Heart left ventricle (tissue), 16 donors: ENCODE results near the gene DDX39B. TPM values are rescaled to one million over a fixed set of nuclear protein-coding genes. Genes with fewer than 3 reads are reported as not detected.
A peak's percentile ranks its signal among the peaks of the same experiment; 100 is the strongest.

Experiments used
- ATAC-seq, 4 donors: fragments of 200-7000 bp; cut with Tn5 transposase; one replicate each; pipeline ENCODE4 v1.9.1; 2020 to 2022; ENCODE audit warnings: moderate library complexity in 4 of 4, mild to moderate bottlenecking in 3 of 4, moderate number of reproducible peaks in 1 of 4
- DNase-seq, 5 donors: peaks; one replicate each; pipeline ENCODE4 v3.0.0-alpha.2; 2020
- H3K27ac ChIP-seq, 12 donors: fragments of 200-600 bp; sonication (generic) in 4 of 12; one replicate each; pipeline versions ENCODE4 v1.5.0 to v1.8.0; 2016 to 2022; ENCODE audit warnings: mild to moderate bottlenecking in 2 of 12
- H3K27me3 ChIP-seq, 9 donors: fragments of 200-600 bp; sonication (generic) in 2 of 9; one replicate each; pipeline versions ENCODE4 v1.5.1 to v1.8.0; 2016 to 2022; ENCODE audit warnings: mild to moderate bottlenecking in 3 of 9
- H3K36me3 ChIP-seq, 9 donors: fragments of 200-600 bp; sonication (generic) in 2 of 9; one replicate each; pipeline versions ENCODE4 v1.5.0 to v1.8.0; 2018 to 2022; ENCODE audit warnings: mild to moderate bottlenecking in 2 of 9
- H3K4me1 ChIP-seq, 12 donors: fragments of 200-600 bp; sonication (generic) in 4 of 12; one replicate each; pipeline versions ENCODE4 v1.5.0 to v1.8.0; 2016 to 2022; ENCODE audit warnings: mild to moderate bottlenecking in 3 of 12
- H3K4me3 ChIP-seq, 12 donors: fragments of 200-600 bp; sonication (generic) in 4 of 12; one replicate each; pipeline versions ENCODE4 v1.5.0 to v1.8.0; 2017 to 2022; ENCODE audit warnings: mild to moderate bottlenecking in 9 of 12, moderate library complexity in 4 of 12
- H3K9me3 ChIP-seq, 12 donors: fragments of 200-600 bp; sonication (generic) in 4 of 12; one replicate each; pipeline versions ENCODE4 v1.5.0 to v1.8.0; 2016 to 2022; ENCODE audit warnings: mild to moderate bottlenecking in 1 of 12
- CTCF ChIP-seq, 12 donors: fragments of 200-600 bp; sonication (generic) in 4 of 12; IDR thresholded peaks; one replicate each; pipeline versions ENCODE4 v1.5.0 to v1.8.0; 2018 to 2022; ENCODE audit warnings: antibody characterized with exemption in 12 of 12, mild to moderate bottlenecking in 5 of 12
- POLR2A ChIP-seq, 2 donors: fragments of 450-650 bp; IDR thresholded peaks; one replicate each; pipeline ENCODE4 v1.6.1; 2017; ENCODE audit warnings: antibody characterized with exemption in 2 of 2, mild to moderate bottlenecking in 2 of 2, moderate library complexity in 2 of 2
- WGBS, 4 donors: extraction: QIAGEN DNeasy Blood & Tissue Kit in 2 of 4; methylation state at CpG; one replicate each; pipeline versions ENCODE4 v1.1.5 to v1.1.7; 2013 to 2018; 5-methylcytosine and 5-hydroxymethylcytosine counted together
- intact Hi-C, 10 donors: fragments of 100-400 bp; cut with DNase I; formaldehyde crosslinking; loops; one replicate each; pipeline versions ENCODE4 v1.11.1 to v1.14.2; 2022
- polyA plus RNA-seq, 2 donors: library from polyadenylated mRNA; stranded (reverse); fragments of 200-250 nt; gene quantifications; one replicate each; pipeline ENCODE4 v1.2.3, GENCODE V29; 2013
- total RNA-seq, 9 donors: library from RNA; depleted of rRNA in 2 of 9; stranded (reverse); fragments of >200 nt in 2 of 9; fragmentation: NEBNext Ultra II Directional in 3 of 9; extraction: Animal tissue kit (Norgen Biotek cat#: 25700) in 3 of 9; gene quantifications; one replicate each; pipeline versions ENCODE4 v1.1.0 to v1.2.4, GENCODE V29; 2016 to 2023
- donor health status: ischemic (EF 13 %, LVEDD 7.1; RV severe dilation, severe dysfunction).
- donor health status: healthy with polysubstance abuse.
- donor health status: DM: no; HTN: yes; CAD: no.
- donor health status: DM: no; HTN: no; CAD: no.
- donor health status: ischemic (EF 25% LVEDD 6.9; RV normal size, moderate dysfunction).
- donor health status: ischemic (EF 25% LVEDD 5.7; RV mildly dilated, moderate dysfunction).
- donor health status: healthy.
- donor health status: DM: yes; HTN: yes; CAD: no.
- donor health status: ischemic (EF 35%, LVEDD 5.7; RV mildly dilated, moderate dysfunction).
- donor health status: nonischemic (EF 11% LVEDD 7.7; RV severe dilation, severe dysfunction).
- donor health status: DM: yes; HTN: yes; CAD: no.
- donor health status: PGD.
- donor health status: ischemic (EF 29% LVEDD 5.4; RV normal size, mild dysfunction).
- donor health status: nonischemic (EF 23%, LVEDD 6.1; RV moderate dilation, normal function).

DDX39B gene
- total and polyA plus RNA-seq, 11 donors: 122 to 209 (median 164) TPM

- intact Hi-C loops: no loop called here
- TF ChIP-seq CTCF (IDR thresholded peaks at IDR 0.05): no peak
- TF ChIP-seq POLR2A (IDR thresholded peaks at IDR 0.05): no peak
Observed at GRCh38 chr6:31575952-31576685, 34.3 kb upstream of the DDX39B start.

GRCh38 chr6:31575335-31575901 is 33.6 kb upstream of the DDX39B start, which contains the start of gene TNF:
TSS of gene TNF (plus strand) at chr6:31575565. CDS start at chr6:31575742, 177 bp downstream.
- intact Hi-C loops: no loop called here
- Histone ChIP-seq H3K27me3 (no peaks in the 10 kb centered on the region), H3K27ac (peak within 1 kb of the TSS; percentile 44 to 88 (median 72)), H3K9me3 (no peaks in the 10 kb centered on the region), H3K36me3 (peaks cover 0 to 10% (median 0%) of the 10 kb centered on the region in 9 donors), H3K4me3 (peak within 1 kb of the TSS; percentile 28 to 74 (median 52)), H3K4me1 (peaks cover 0 to 49% (median 3%) of the 10 kb centered on the region in 12 donors)
- 50 to 60% (median 57%) methylated on average over 17 to 19 of the region's 19 CpGs for WGBS, 4 donors
- DNase-seq: peak; percentile 60 to 70 (median 66)
- ATAC-seq: peak; percentile 34 to 83 (median 57)
- TF ChIP-seq POLR2A (IDR thresholded peaks at IDR 0.05) (peak in 1 of 2 donors; percentile 75), CTCF (IDR thresholded peaks at IDR 0.05) (no peak)

More at GRCh38 chr6:31575952-31576685, 34.3 kb upstream of the DDX39B start:
- Histone ChIP-seq H3K9me3 (no peaks in the 10 kb centered on the region), H3K36me3 (peaks cover 0 to 10% (median 0%) of the 10 kb centered on the region in 9 donors), H3K4me1 (peaks cover 0 to 53% (median 6%) of the 10 kb centered on the region in 12 donors), H3K27ac (peak overlapping the region in 11 of 12 donors; percentile 45 to 88 (median 73)), H3K27me3 (no peaks in the 10 kb centered on the region), H3K4me3 (peak overlapping the region; percentile 28 to 74 (median 52))
- no peak for ATAC-seq
- DNase-seq: no peak
- WGBS, 4 donors: 60 to 64% (median 61%) methylated on average over 8 of the region's 8 CpGs

- Histone ChIP-seq H3K27me3 (no peaks in the 10 kb centered on the region), H3K36me3 (peaks cover 0 to 10% (median 0%) of the 10 kb centered on the region in 9 donors), H3K27ac (peak overlapping the region in 11 of 12 donors; percentile 45 to 88 (median 73)), H3K4me1 (peaks cover 0 to 42% (median 3%) of the 10 kb centered on the region in 12 donors), H3K9me3 (no peaks in the 10 kb centered on the region), H3K4me3 (no peak overlapping the region)
- ATAC-seq: no peak
- no peak for DNase-seq
- 79 to 88% (median 82%) methylated on average over 14 of the region's 14 CpGs for WGBS, 4 donors
- intact Hi-C loops: no loop called here
- TF ChIP-seq POLR2A (IDR thresholded peaks at IDR 0.05): no peak
Observed at GRCh38 chr6:31574106-31575061, 32.6 kb upstream of the DDX39B start.

- no peak overlapping the region for H3K4me3 ChIP-seq
- H3K27me3 ChIP-seq: no peaks in the 10 kb centered on the region
- intact Hi-C loops: no loop called here
- peaks cover 0 to 10% (median 0%) of the 10 kb centered on the region in 9 donors for H3K36me3 ChIP-seq
- no peaks in the 10 kb centered on the region for H3K9me3 ChIP-seq
- WGBS, 4 donors: 87 to 93% (median 88%) methylated on average over 9 of the region's 9 CpGs
- H3K4me1 ChIP-seq: peaks cover 0 to 47% (median 3%) of the 10 kb centered on the region in 12 donors
- DNase-seq (no peak), ATAC-seq (no peak)
- peak overlapping the region in 1 of 12 donors; percentile 73 for H3K27ac ChIP-seq
- TF ChIP-seq CTCF (IDR thresholded peaks at IDR 0.05): no peak
- no peak for TF ChIP-seq POLR2A (IDR thresholded peaks at IDR 0.05)
Observed at GRCh38 chr6:31573239-31574105, 31.7 kb upstream of the DDX39B start.
